NCI-H187 treated with DMSO at 0.1 percent for 48 hours (cell line): ENCODE data around the gene NUDT14.

Experiments
- DNase-seq: peaks from one replicate; lab custom pipeline; 2025; lab: John Stamatoyannopoulos, UW

Gene NUDT14

DNA sequence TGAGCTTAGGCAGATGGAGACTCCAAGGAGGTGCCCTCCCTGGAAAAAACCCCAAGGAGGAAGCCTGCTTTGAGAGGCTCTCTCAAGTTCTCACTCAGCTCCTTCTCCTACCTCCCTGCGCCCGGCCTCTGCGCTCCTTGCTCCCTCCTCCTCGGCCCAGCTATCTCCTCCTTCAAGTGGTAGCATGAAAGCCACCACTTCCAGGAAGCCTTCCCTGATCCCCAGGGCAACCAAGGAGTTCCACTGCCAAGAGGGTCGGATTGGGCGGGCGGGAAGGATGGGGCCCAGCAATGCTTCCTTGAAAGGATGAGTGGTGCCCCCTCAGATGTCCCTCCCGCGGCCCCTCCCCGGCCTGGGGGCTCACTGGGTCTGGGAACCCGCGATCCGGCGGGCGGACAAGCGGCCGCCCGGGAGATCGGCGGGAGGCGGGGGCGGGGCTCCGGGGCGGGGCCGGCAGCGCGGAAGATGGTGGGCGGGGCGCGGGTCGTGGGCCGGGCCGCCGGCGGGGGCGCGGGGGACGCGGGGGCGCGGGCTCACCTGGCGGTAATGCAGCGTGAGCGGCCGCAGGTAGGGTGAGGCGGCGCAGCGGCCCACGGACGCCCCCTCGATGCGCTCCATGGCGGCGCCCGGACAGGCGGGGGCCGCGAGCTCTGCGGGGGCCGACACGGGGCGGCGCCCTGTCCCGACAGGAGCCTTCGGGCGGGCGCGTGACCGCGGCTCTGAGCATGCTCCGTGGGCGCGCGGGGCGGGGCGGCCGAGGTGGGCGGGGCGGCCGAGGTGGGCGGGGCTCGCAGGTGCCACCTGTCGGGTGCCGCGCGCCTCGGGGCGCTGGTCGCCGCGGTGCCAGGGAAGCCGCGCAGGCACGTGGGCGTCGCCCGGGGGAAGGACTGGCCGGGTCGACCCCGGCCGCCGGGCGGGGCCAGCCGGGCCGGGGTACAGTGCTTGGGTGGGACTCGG is at the start of gene NUDT14:
NUDT14 (minus strand) TSS at position 721 of the 957 bp plus-strand sequence; CDS start at position 618, 103 bp downstream.
- DNase-seq, result no peak

DNA sequence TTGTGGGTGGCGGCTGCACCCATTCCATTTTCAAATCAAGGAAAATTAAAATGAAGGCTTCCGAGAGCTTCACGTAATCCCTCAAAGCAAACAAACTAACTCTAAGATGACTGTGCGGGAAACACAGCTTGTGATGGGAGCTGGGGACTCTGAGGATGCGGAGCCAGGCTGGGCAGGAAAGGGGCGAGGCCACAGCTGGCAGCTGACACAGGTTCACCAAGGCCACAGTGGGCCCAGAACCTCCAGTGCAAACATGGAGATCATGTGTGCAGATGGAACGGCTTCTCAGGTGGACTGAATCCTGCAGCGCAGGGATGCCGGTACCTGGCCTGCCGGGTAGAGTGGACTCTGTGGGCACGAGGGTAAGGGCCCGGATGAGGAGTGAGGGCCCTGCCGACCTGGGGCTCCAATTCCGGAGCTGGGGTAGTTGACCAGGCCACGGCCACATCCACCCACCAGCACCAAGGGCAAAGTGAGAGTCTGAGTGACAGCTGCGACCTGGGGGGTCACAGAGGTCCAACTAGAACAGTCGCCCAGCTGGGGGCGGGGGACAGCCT is 48.1 kb upstream of the NUDT14 start:
- DNase-seq, result no peak

DNA sequence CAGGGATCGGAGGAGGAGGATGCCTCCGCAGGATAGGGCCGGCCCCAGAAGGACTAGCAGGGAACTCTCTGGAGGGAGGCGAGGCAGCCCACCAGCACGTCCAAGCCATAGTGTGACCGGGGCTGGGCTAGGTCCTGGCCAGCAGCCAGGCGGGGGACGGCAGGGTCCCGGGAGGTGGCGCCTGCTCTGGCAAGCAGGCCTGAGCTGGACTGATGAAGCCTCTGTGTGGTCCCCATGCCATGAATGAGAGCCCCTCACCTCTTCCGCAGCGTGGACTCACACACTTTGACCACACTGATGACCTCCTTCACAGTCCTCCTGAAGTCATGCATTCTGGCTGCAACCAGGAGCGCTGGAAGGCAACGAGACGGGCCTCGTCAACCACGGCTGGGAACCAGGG is 47.5 kb upstream of the NUDT14 start:
- no peak for DNase-seq

DNA sequence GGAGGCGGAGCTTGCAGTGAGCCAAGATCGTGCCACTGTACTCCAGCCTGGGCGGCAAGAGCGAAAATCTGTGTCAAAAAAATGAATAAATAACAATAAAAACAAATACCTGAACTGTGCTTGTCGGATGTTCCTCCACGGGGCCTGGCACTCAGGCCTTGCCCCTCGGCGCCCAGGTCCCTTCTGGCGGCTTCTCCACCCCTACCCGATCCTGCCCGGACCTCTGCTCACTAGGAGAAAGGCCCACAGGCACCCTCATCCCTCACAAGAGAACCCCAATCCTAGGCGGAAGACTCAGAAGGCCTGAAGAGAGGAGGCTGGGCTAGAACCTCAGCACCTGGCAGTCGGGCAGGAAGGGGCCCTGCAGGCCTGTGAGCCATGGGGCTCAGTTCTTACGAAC is 46.2 kb upstream of the NUDT14 start:
- DNase-seq, result no peak

DNA sequence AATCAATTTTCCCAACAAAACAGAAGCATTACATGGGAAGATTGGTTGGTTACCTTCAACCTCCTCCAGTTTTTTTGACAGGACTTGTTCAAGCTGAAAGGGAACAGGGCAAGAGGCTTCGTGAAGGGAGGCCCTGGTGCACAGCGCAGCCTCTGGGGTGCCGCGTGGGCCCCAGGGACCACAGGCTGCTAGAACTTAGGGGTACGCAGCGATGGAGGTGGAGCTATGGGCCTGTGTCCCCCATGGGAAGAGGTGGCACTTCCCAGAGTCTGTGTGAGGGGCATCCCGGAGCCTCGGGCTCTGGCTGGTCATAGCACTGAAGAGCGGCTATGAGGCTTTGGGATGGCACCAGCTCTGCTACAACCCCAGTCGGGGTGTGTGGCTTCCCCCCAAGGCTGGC is 45.1 kb upstream of the NUDT14 start:
- DNase-seq, result no peak

DNA sequence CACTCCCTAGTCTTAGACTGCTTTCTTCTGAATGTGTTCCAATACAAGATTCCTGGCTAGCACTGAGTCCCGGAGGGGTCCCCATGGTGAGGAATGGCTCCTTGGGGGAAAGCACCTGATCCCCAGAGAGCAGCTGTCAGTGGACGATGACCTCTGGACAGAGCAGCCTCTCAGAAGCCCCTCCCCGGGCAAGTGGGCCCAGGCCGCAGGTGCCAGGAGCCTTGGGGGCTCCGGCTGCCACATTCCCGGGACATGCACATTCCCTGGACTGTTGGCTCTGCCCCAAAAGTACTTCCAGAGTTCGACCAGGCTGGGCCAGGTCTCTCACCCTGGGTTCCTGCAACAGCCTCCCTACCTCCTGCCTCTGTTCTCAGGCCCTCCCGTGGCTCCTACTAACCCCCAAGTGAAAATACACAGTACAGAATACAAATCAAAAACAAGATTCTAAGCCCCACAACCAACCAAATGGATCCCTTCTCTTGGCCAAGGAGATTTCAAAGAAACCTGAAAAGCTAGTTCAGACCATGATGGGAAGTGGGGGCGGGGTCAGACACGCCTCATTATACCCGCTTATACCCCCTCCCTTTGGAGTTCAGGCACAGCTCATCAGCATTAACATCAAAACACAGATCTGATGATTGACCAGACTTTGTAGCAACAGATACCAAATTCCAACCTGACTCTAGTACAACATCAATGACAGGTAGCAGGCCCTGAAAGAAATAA is 43.9 kb upstream of the NUDT14 start:
- no peak for DNase-seq

DNA sequence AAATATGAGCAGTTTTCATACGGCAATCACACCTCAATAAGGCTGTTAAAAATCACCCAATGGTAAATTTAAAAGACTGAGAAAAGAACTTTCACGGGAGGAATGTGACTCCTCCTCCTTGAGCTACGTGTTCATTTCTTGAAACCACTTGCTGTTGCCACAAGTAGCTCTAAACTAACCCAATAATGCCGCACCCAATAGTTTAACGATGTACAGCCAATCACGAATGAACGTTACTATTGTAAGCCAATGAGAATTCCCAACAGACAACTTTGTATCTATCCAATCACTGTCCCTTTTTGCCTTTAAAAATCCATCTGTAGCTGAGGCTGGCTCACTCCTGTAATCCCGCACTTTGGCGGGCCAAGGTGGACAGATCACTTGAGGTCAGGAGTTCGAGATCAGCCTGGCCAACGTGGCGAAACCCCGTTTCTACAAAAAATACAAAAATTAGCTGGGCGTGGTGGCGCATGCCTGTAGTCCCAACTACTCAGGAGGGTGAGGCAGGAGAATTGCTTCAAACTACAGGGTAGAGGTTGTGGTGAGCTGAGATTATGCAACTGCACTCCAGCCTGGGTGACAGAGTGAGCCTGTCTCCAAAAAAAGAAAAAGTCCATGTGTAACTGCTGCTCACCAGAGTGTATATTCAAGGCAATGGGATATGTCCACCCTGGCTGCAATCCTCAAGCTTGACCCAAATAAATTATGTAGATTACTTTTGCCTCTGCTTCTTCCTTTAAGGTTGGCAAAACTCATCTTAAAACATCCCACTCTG is 42.8 kb upstream of the NUDT14 start:
- no peak for DNase-seq

DNA sequence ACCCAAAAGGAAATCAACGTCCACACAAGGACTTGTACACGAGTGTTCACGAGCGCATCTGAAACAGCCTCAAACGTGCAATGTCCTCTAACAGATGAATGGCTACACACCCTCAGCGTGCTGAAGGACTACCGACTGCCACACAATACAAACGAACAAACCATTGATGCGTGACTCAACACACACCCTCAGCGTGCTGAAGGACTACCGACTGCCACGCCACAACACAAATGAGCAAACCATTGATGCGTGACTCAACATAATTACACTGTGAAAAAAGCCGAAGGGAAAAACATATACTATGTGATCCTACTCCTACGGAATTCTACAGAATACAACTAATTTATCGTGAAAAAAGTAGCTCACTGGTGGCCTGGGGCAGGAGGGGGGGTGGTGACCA is 42.1 kb upstream of the NUDT14 start:
- DNase-seq, result no peak

DNA sequence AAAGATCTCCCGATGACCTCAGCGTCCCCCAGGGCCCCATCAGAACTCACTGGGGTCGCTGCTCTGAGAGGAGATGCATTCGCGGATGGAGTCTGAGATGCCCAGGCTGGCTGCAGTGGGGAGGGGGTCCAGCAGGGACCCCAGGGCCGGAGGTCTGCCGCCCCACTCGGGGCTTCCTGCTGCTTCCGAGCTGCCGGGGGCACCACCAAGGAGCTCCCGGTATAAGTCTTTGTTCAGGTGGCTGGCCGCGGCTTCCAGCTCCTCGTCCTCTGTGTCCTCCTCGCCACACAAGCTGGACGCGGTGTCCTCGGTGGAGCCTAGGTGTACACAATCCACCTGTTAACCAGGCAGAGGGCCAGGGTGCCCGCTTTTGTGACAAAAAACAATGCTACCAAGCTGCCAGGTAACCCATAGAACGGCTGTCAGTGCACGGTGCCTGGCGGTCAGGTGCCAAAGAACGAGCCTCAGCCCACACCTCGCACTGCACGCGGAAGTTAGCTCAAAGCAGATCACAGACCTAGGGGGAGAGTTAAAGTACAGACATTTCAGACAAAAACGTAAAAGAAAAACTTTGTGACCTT is 40.6 kb upstream of the NUDT14 start:
- no peak for DNase-seq

DNA sequence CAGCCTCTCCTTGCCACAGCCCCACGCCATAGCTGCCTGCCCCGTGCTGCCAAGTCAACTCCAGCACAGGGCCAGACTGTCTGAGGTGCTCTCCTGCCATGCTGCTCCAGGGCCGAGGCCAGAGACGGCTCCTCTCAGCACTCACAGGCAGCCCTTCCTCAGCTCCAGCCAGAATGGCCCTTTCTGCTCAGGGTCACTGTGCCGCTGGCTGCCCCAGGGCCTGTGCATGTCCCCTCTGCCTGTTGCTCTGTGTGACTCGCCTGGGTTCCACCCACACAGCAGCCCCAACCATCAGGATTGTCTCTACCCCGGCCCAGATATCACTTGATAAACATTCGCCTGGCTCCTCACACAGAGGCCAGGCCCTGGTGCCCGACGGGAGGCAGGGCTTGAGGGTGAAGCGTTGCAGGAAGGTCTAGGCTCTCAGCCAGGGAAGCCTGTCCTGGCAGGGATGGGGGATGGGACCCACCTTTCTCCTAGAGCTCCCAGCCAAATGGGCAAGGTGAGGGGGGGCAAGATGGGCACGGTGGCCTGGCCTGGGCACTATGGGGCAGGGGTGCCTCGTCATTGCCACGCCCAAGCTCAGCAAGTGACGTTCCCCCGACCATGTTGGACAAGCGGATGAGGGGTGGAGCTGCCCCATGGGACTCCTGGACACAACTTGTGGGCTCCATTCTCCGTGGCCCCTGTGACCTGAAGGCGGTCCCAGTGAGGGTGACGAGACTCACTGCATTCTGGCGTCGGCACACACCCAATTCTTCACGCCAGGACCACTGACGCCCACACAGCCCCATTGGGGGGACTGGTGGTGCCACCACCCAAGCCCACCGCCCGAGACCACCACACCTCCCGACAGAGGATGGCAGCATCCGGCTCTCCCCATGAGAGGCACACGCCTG is 39.8 kb upstream of the NUDT14 start:
- DNase-seq, result no peak

DNA sequence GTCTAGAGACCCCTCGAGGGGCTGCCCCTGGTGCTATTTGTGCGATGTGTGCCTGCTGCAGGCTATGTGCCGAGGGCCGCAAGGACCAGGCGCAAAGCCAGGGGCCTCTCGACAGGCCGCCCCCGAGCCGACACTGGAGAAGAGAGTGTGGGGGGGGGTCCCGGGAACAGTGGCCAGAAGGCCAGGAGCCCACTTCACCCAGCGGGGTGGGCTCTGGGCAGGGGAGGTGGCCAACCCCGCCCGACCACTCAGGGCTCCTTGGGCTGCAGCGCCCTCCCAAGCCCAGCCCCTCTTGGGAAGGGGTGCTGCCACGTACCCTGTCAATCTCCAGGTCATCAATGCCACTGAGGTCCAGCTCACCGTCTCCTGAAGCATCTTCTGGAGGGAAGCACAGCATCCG is 38.6 kb upstream of the NUDT14 start:
- DNase-seq, result no peak

DNA sequence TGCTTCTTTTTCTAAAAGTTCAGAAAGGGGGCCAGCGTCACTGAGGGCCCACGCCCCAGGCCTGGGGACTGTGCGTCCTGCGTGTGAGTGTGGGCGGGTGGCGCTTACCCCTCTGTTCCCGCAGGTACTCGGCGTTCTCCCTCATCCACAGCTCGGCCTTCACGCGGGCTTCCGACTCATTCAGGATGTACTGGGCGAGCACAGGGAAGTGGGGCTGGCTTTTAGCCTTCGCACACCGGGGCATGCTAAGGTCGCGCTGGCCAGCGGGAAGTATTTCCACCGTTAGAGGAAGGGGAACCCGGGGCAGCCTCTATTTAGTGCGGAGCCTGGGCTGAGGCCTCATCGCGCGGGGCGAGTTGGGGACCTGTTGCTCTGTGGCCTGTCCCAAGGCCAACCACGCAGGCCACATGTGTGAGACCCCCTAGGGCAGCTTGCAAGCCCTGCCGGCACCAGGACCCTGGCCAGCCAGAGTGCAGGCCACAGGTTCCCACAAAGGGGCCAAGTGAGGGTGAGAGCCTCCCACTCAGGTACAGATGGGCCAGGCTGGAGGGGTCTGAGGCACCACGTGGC is 38.0 kb upstream of the NUDT14 start:
- no peak for DNase-seq

DNA sequence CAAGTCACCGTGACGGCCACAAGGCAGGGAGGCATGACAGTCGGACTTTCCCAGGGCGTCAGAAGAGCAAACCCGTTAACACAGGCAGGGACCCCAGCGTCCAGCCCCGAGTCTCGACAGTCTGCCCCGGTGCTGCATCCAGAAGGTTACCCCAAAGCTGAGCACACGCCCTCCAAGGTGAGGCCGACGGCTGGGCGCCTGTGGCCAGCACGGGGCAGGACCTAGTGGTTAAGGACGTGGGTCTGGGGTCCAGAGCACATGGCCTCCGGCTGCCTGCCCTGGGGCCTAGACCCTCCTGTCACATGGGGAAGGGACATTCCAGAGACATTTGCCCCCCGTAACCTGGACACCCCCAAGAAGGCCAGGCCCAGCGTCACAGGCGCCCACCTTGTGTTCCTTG is 37.5 kb upstream of the NUDT14 start:
- no peak for DNase-seq

DNA sequence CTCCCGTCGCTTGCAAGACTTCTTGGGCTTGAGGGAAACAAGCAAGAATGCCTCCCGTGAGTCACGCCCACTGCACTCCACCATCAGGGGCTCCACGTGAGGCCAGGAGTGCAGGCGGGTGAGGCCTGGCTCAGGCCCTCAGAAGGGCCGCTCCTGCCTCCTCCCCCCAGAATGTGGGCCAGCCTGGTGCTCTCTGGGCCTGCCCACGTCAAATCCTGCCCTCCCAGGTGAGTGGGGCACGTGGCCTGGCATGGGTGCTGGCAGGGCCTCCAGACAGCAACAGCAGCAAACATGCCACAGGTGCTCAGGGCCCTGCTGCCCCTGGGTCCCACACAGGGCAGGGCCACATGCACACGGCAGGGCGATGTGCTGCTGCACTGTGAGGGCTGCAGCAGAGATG is 36.7 kb upstream of the NUDT14 start:
- DNase-seq, result no peak

DNA sequence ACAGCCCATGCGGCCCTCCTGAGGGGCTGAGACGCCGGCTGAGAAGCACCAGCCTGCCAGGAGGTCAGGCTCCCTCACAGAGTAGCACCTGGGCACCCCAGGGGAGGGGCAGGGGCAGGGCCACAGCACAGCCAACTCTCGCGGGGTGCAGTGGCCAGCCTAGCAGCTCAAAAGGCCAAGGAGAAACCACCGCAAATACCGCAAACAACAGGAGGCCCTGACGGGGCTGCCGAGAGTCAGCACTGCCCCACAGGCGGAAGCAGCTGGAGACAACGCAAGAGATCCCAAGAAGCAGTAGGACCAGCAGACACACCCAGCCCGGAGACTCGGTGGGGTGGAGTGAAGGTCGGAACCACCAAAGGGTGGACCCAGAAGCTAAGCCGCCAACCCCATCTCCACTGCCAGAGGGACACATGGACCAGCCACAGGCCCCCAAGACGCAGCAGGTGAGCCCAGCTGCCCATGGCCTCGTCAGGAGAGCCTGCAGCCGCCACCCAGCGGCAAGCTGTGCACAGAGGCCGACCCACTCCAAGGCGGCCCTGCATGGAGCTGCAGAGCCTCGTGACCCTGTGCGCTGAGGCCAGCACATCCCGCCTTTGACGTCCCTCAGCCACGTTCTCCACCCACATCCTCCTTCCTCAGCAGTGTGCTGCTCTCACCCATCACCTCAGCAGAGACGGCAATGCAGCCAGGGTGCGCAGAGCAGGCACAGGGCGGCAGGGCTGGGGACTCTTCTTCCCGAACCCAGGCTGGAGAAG is 35.6 kb upstream of the NUDT14 start:
- DNase-seq, result no peak

DNA sequence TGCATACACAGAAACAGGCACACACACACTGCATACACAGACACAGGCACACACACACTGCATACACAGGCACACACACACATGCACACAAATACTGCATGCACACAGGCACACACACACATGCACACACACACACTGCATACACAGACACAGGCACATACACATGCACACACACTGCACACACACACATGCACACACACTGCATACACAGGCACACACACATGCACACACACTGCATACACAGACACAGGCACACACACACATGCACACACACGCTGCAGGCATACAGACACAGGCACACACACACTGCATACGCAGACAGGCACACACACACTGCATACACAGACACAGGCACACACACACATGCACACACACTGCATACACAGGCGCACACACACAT is 34.5 kb upstream of the NUDT14 start:
- no peak for DNase-seq

DNA sequence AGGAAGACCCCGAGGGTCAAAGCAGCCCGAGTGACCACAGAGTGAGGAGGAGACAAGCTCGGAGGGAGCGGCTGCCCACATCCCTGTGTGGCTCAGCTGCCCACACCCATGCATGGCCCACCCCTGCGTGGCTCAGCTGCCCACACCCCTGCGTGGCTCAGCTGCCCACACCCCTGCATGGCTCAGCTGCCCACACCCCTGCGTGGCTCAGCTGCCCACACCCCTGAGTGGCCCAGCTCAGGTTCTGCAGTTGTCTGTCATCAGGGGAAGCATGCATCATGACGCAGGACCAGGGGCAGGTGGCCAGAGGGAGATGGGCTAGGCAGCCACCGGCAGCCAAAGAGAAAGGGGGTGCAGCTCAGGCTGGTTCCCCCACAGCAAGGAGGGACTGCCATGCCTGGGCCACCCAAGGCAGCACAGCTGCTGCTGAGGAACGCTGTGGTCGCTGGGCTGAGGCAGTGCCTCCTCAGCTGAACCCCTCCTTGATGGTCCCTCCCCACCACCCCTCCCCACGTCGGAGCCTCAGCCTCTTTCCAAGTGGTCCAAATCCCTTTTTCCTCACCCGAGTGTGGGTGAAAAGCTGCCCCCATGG is 33.3 kb upstream of the NUDT14 start:
- DNase-seq, result no peak

DNA sequence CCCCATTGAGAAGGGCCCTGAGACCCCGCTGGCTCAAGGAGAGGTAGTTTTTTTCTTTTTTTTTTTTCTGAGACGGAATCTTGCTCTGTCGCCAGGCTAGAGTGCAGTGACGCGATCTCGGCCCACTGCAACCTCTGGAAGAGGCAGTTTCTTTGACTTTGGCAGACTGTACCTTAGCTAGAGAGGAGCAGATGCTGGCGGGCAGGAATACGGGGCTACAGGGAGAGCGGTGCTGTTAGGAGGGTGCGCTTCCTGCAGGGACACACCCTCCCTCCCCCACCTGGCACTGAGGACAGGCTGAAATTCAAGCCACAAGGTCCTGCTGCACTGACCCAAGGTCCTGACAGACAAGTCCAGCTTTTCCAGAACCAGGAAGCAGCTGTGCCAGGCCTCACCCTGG is 32.2 kb upstream of the NUDT14 start:
- no peak for DNase-seq
